Ramos (cell line): Measurements from ENCODE around the gene IGSF23.

Experiments used
- in situ Hi-C: fragments of 300-500 bp; cut with MboI; formaldehyde crosslinking; loops from one replicate; pipeline ENCODE4 v1.14.3; 2022; ENCODE audit warnings: low sequenced_read_pairs; ENCODE audit not compliant: unreplicated experiment

IGSF23 gene

GRCh38 chr19:44613295-44614178 lies at the start of gene IGSF23:
Gene IGSF23 (plus strand): TSS chr19:44613563. CDS start chr19:44613646, 83 bp downstream.
- in situ Hi-C loops = no loop called here

- in situ Hi-C loops = no loop called here
Observed at GRCh38 chr19:44566984-44567383, 46.4 kb upstream of the IGSF23 start.

GRCh38 chr19:44567745-44568144 lies 45.6 kb upstream of the IGSF23 start:
- in situ Hi-C loops = no loop called here

- in situ Hi-C loops = loop anchor here (5.0 kb wide), 1 partner anchor 87 kb away; no protein-coding TSS in a partner anchor
Observed at GRCh38 chr19:44570603-44570983, 42.8 kb upstream of the IGSF23 start.

- in situ Hi-C loops = loop anchor here (5.0 kb wide), 1 partner anchor 86 kb away; no protein-coding TSS in a partner anchor
Observed at GRCh38 chr19:44570984-44571684, 42.2 kb upstream of the IGSF23 start.

GRCh38 chr19:44571830-44572580 lies 41.4 kb upstream of the IGSF23 start:
- in situ Hi-C loops = loop anchor here (5.0 kb wide), 1 partner anchor 85 kb away; no protein-coding TSS in a partner anchor

- in situ Hi-C loops = loop anchor here (5.0 kb wide), 1 partner anchor 85 kb away; no protein-coding TSS in a partner anchor
Observed at GRCh38 chr19:44572581-44572900, 40.8 kb upstream of the IGSF23 start.

GRCh38 chr19:44573183-44573582 lies 40.2 kb upstream of the IGSF23 start:
- in situ Hi-C loops = loop anchor here (5.0 kb wide), 1 partner anchor 84 kb away; no protein-coding TSS in a partner anchor

- in situ Hi-C loops = loop anchor here (5.0 kb wide), 1 partner anchor 84 kb away; no protein-coding TSS in a partner anchor
Observed at GRCh38 chr19:44573627-44574026, 39.7 kb upstream of the IGSF23 start.

- in situ Hi-C loops = loop anchor here (5.0 kb wide), 1 partner anchor 83 kb away; no protein-coding TSS in a partner anchor
Observed at GRCh38 chr19:44574186-44574950, 39.0 kb upstream of the IGSF23 start.

GRCh38 chr19:44575116-44575700 lies 38.2 kb upstream of the IGSF23 start:
- in situ Hi-C loops = no loop called here

- in situ Hi-C loops = no loop called here
Observed at GRCh38 chr19:44576843-44577565, 36.4 kb upstream of the IGSF23 start.

- in situ Hi-C loops = no loop called here
Observed at GRCh38 chr19:44577566-44577874, 35.8 kb upstream of the IGSF23 start.

GRCh38 chr19:44579663-44580365 lies 33.5 kb upstream of the IGSF23 start:
- in situ Hi-C loops = no loop called here

GRCh38 chr19:44580366-44580895 lies 32.9 kb upstream of the IGSF23 start:
- in situ Hi-C loops = no loop called here

- in situ Hi-C loops = no loop called here
Observed at GRCh38 chr19:44581288-44581687, 32.1 kb upstream of the IGSF23 start.

- in situ Hi-C loops = no loop called here
Observed at GRCh38 chr19:44582581-44583265, 30.6 kb upstream of the IGSF23 start.
